H1 (cell line): Measurements from ENCODE around the gene RHOBTB3. TPM values are rescaled to one million over a fixed set of nuclear protein-coding genes. Genes with fewer than 3 reads are reported as not detected.

ENCODE experiments used
- POLR2A ChIP-seq, 2 experiments: IDR thresholded peaks; 1 replicate in 1 of 2; 2 replicates in 1 of 2; pipeline ENCODE4 v1.6.1; 2011; ENCODE audit warnings: low read depth in 2 of 2, low read length in 2 of 2, mild to moderate bottlenecking in 2 of 2; ENCODE audit errors: control extremely low read depth in 1 of 2
- polyA plus RNA-seq, 7 experiments: library from polyadenylated mRNA; depleted of rRNA in 3 of 7; stranded (reverse) in 5 of 7; unstranded in 2 of 7; fragments of >200 nt in 5 of 7; fragments of 200-250 nt in 2 of 7; gene quantifications; 1 replicate in 5 of 7; 2 replicates in 1 of 7; 4 replicates in 1 of 7; pipeline versions ENCODE4 v1.2.1 to v1.2.3, GENCODE V29; 2011 to 2013; ENCODE audit warnings: missing spikeins in 2 of 7, mixed read lengths in 2 of 7
- total RNA-seq: library from RNA; stranded (reverse); fragmentation: NEBNext Ultra II Directional; extraction: Animal tissue kit (Norgen Biotek cat#: 25700); gene quantifications from 2 replicates; pipeline ENCODE4 v1.2.1, GENCODE V29; 2021
- TF ChIP-seq, protein P1 (sequence below): IDR thresholded peaks from 2 replicates; pipeline ENCODE4 v1.6.1; 2012; ENCODE audit warnings: inconsistent platforms

The RHOBTB3 gene
- total and polyA plus RNA-seq, 2 of the 8 experiments (the other 6 are each of a cell fraction or from before 2014, with no cell fraction given): 8.2 to 17.5 TPM

DNA sequence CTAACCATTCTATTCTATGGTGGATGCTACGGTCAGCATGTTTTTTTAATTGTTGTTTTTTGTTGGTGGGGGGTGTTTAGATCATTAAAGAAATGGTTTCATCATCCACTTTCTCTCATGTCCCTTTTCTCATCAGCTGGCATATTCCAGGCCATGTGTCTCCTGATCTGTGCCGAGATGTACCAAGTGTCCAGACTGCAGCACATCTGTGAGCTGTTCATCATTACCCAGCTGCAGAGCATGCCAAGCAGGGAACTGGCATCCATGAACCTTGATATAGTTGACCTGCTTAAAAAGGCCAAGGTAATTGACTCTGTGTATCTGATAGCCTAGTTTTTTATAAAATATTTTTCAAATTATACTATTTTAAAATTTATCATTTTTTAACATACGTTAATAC lies 52.5 kb downstream of the RHOBTB3 start (continued):
- TF ChIP-seq, protein P1, sequence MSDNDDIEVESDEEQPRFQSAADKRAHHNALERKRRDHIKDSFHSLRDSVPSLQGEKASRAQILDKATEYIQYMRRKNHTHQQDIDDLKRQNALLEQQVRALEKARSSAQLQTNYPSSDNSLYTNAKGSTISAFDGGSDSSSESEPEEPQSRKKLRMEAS: no peak
- TF ChIP-seq POLR2A (IDR thresholded peaks at IDR 0.05; ENCODE audit: control extremely low read depth in 1 of 2, low read depth in 2 of 2, low read length in 2 of 2): no peak
